Right atrium auricular region (tissue), 2 donors: Measurements from ENCODE around the gene PEPD. TPM values are rescaled to one million over a fixed set of nuclear protein-coding genes. Genes with fewer than 3 reads are reported as not detected.

Experiments used
- DNase-seq: peaks from one replicate; pipeline ENCODE4 v3.0.0-alpha.2; 2019; ENCODE audit warnings: low spot score
- H3K27ac ChIP-seq, 2 donors: fragments of 200-600 bp; sonication (generic); 1 replicate in 1 of 2; 2 replicates in 1 of 2; pipeline ENCODE4 v1.5.1; 2016 to 2019
- H3K27me3 ChIP-seq, 2 donors: fragments of 200-600 bp; sonication (generic); one replicate each; pipeline versions ENCODE4 v1.5.1 to v1.6.0; 2017 to 2019
- H3K36me3 ChIP-seq: fragments of 200-600 bp; sonication (generic); one replicate; pipeline ENCODE4 v1.5.1; 2016
- H3K4me1 ChIP-seq, 2 donors: fragments of 200-600 bp; sonication (generic); one replicate each; pipeline versions ENCODE4 v1.5.1 to v1.6.0; 2017 to 2019
- H3K4me3 ChIP-seq, 2 donors: fragments of 200-600 bp; sonication (generic); 1 replicate in 1 of 2; 2 replicates in 1 of 2; pipeline ENCODE4 v1.5.1; 2017 to 2019; ENCODE audit warnings: mild to moderate bottlenecking in 1 of 2, moderate library complexity in 1 of 2
- H3K9me3 ChIP-seq, 2 donors: fragments of 200-600 bp; sonication (generic); one replicate each; pipeline ENCODE4 v1.5.1; 2019
- total RNA-seq, 2 donors: library from RNA; depleted of rRNA; stranded (reverse); fragments of >200 nt; gene quantifications; one replicate each; pipeline ENCODE4 v1.1.0, GENCODE V29; 2016
- TF ChIP-seq, protein P1 (sequence below), 2 donors: fragments of 200-600 bp; sonication (generic); IDR thresholded peaks; one replicate each; pipeline ENCODE4 v1.5.1; 2019; ENCODE audit warnings: antibody characterized with exemption in 2 of 2

Gene PEPD
- total RNA-seq, 2 donors from 2014 or later, result 27.1 to 38.9 TPM

DNA sequence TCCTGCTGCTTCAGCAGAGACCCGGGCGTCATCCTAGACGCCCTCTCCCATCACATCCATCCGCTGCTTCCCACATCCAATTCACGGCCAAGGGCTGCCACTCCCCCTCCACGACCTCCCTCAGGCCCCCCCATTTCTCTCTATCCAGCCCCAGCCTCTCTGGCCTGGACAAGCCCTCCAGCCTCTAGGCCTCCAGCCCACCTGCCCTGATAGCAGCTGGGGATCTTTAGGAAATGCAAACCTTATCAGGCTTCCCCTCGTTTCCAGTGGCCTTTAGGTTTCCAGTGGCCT, 51.6 kb downstream of the PEPD start:
- no peak for DNase-seq
- H3K27me3 ChIP-seq, result no peaks in the 10 kb centered on the region
- H3K4me3 ChIP-seq, result no peak overlapping the region
- no peak overlapping the region for H3K27ac ChIP-seq
- TF ChIP-seq, protein P1, sequence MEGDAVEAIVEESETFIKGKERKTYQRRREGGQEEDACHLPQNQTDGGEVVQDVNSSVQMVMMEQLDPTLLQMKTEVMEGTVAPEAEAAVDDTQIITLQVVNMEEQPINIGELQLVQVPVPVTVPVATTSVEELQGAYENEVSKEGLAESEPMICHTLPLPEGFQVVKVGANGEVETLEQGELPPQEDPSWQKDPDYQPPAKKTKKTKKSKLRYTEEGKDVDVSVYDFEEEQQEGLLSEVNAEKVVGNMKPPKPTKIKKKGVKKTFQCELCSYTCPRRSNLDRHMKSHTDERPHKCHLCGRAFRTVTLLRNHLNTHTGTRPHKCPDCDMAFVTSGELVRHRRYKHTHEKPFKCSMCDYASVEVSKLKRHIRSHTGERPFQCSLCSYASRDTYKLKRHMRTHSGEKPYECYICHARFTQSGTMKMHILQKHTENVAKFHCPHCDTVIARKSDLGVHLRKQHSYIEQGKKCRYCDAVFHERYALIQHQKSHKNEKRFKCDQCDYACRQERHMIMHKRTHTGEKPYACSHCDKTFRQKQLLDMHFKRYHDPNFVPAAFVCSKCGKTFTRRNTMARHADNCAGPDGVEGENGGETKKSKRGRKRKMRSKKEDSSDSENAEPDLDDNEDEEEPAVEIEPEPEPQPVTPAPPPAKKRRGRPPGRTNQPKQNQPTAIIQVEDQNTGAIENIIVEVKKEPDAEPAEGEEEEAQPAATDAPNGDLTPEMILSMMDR (IDR thresholded peaks at IDR 0.05), result no peak
- no peaks in the 10 kb centered on the region for H3K9me3 ChIP-seq
- H3K4me1 ChIP-seq, result peaks cover 0 to 15% of the 10 kb centered on the region in 2 donors
- H3K36me3 ChIP-seq, result no peaks in the 10 kb centered on the region

DNA sequence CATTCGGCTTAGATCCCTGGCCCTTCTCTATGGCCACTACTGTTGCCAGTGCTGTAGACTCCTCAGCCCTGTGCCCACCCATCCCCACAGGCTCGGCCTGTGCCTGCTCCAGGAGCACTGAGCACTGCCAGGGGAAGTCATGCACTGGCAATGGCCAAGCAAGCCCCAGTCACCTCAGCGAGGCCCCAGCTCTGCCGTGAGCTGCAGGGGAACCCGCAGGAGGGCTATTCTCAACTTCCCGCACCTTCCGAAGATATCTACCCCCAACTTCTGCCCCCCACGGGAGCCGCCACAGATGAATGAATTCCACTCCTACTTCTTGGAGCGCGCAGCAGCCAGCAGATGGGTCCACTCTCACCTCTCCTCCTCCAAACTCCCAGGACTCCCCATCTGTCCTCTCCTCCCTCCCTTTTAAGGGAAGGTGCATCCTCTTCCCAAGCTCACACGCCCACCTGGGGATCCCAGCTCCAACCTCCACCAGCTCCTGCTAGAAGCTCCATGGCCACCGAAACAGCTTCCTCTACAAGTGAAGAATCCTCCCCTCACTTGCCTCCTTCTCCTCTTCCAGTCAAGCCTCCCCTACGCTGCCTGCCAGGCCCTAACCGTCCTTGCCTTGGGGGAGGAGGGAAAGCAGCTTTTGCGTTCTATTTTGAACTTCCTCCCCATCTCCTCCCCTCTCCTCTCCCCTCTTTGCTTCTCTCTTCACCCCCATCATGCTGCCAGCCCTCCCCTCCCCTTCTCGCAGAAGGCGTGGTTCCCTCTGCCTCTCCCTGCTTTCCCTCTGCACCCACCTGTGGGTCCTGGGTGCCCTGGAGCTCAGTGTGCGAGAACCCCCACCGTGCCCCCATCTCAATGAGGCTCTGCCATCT, 52.2 kb downstream of the PEPD start:
- Histone ChIP-seq H3K4me1 (peaks cover 0 to 15% of the 10 kb centered on the region in 2 donors), H3K4me3 (no peak overlapping the region), H3K9me3 (no peaks in the 10 kb centered on the region), H3K27me3 (no peaks in the 10 kb centered on the region), H3K36me3 (no peaks in the 10 kb centered on the region), H3K27ac (no peak overlapping the region)
- TF ChIP-seq, protein P1 (IDR thresholded peaks at IDR 0.05), result no peak
- no peak for DNase-seq

DNA sequence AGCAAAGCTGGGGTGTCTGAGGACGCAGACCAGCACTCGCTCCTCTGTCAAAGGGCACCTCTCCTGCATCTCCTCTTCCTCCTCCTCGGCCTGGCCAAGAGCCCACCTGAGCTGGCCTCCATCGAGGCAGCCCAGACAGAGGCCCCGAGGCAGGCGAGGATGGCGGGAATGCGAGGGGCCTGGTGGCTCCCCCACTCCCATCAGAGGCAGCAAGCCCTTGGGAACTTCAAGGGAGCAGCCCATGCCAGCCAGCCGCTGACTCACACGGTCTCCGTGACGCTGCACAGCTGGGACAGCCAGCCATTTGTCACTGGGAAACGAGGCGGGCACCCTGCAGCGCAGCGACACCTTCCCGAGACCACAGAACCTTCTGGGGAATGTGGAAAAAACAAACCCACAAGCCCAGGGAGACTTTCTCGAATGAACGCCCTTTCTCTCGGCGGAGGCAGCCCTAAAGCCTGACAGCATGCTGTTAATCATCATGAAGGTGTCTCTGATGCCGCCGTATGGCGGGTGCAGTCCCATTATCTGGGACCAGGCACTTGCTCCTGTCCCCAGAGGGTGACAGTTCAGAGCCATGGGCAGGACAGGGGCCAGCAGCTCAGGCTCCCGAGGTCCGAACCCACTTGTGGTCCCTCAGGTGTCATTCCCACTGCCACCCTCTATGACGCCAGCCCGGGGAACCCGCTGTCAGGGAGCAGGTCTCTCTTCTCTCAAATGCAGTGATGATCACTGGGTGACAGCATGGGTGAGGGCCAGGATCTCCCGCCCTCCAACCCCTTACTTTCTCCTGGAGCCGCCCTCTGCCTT, 53.0 kb downstream of the PEPD start:
- TF ChIP-seq, protein P1 (IDR thresholded peaks at IDR 0.05), result no peak
- no peak for DNase-seq
- Histone ChIP-seq H3K27me3 (no peaks in the 10 kb centered on the region), H3K4me3 (no peak overlapping the region), H3K27ac (no peak overlapping the region), H3K36me3 (no peaks in the 10 kb centered on the region), H3K4me1 (peaks cover 0 to 15% of the 10 kb centered on the region in 2 donors), H3K9me3 (no peaks in the 10 kb centered on the region)

DNA sequence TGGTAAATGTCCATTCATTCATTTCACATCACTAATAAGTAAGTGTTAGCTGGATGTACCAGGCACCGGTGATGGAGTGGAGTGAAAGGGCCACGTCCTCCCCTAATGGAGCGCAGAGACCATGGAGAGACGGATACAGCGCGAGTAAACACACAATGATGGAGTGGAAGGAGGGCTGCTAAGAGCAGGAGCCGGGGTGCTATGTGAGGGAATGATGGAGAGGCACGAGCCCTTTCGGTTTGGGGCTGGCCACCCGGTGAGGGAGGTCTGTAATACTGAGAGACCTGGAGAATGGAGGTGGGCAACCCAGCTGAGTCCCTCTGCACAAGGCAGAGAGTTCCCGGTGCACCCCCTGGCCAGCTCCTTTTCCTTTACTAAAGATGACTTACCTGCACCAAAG, 53.7 kb downstream of the PEPD start:
- DNase-seq, result no peak
- H3K4me3 ChIP-seq, result no peak overlapping the region
- no peaks in the 10 kb centered on the region for H3K9me3 ChIP-seq
- H3K36me3 ChIP-seq, result peaks cover 5% of the 10 kb centered on the region
- H3K27me3 ChIP-seq, result no peaks in the 10 kb centered on the region
- H3K27ac ChIP-seq, result no peak overlapping the region
- TF ChIP-seq, protein P1 (IDR thresholded peaks at IDR 0.05), result no peak
- H3K4me1 ChIP-seq, result peaks cover 0 to 15% of the 10 kb centered on the region in 2 donors

DNA sequence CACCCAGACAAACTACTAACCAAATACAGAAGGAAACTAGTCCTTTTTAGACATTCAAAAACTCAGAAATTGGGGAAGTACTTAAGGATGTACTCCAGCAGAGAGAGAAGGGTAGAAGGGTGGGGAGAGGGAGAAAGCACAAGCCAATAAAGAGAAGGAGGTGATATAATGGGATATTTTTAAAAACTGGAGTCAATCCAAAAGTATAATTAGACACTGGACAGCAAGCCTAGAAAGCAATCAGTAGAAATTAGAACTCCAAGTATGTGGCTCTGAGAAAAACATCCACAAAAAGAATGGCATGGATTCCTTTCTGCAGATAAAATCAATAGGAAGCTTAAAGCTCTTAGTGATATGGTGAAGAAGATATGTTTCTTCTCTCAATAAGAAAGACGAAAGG, 55.8 kb downstream of the PEPD start:
- DNase-seq, result no peak
- H3K36me3 ChIP-seq, result peaks cover 5% of the 10 kb centered on the region
- H3K9me3 ChIP-seq, result no peaks in the 10 kb centered on the region
- H3K4me3 ChIP-seq, result no peak overlapping the region
- TF ChIP-seq, protein P1 (IDR thresholded peaks at IDR 0.05), result no peak
- H3K27ac ChIP-seq, result no peak overlapping the region
- H3K27me3 ChIP-seq, result no peaks in the 10 kb centered on the region
- peaks cover 0 to 15% of the 10 kb centered on the region in 2 donors for H3K4me1 ChIP-seq
